Ecto neural progenitor cell (in vitro differentiated cells): ENCODE results near the gene TGM3.
A peak's percentile ranks its signal among the peaks of the same experiment; 100 is the strongest.

Experiments
- DNase-seq: peaks from one replicate; pipeline ENCODE4 v3.0.0-alpha.2; 2018; ENCODE audit warnings: low spot score

Gene TGM3

GRCh38 chr20:2380601-2381000, 84.8 kb downstream of the TGM3 start, which contains the start of gene TGM6:
TGM6 (plus strand) TSS chr20:2380901; CDS start chr20:2380969, 68 bp downstream.
- peak; percentile 10 for DNase-seq

- no peak for DNase-seq
Measured at GRCh38 chr20:2381303-2381702, 85.5 kb downstream of the TGM3 start.

GRCh38 chr20:2382833-2383232, 87.0 kb downstream of the TGM3 start:
- no peak for DNase-seq

GRCh38 chr20:2385026-2385425, 89.2 kb downstream of the TGM3 start:
- DNase-seq: no peak

GRCh38 chr20:2385496-2385895, 89.7 kb downstream of the TGM3 start:
- DNase-seq: no peak

- DNase-seq: no peak
Measured at GRCh38 chr20:2386516-2387179, 90.8 kb downstream of the TGM3 start.

- DNase-seq: peak; percentile 75
Measured at GRCh38 chr20:2387180-2387577, 91.4 kb downstream of the TGM3 start.

GRCh38 chr20:2387580-2387979, 91.8 kb downstream of the TGM3 start:
- DNase-seq: no peak
